Measurements from ENCODE around the gene ANKRD55.
"Not testable (repeated sequence)": the region's sequence is repeated elsewhere in the genome, so short reads cannot be mapped to it uniquely, and the experiment has no call there.

The ANKRD55 gene

GRCh38 chr5:56245481-56245880 lies 12.4 kb upstream of the ANKRD55 start:
- TF ChIP-seq, protein P1, sequence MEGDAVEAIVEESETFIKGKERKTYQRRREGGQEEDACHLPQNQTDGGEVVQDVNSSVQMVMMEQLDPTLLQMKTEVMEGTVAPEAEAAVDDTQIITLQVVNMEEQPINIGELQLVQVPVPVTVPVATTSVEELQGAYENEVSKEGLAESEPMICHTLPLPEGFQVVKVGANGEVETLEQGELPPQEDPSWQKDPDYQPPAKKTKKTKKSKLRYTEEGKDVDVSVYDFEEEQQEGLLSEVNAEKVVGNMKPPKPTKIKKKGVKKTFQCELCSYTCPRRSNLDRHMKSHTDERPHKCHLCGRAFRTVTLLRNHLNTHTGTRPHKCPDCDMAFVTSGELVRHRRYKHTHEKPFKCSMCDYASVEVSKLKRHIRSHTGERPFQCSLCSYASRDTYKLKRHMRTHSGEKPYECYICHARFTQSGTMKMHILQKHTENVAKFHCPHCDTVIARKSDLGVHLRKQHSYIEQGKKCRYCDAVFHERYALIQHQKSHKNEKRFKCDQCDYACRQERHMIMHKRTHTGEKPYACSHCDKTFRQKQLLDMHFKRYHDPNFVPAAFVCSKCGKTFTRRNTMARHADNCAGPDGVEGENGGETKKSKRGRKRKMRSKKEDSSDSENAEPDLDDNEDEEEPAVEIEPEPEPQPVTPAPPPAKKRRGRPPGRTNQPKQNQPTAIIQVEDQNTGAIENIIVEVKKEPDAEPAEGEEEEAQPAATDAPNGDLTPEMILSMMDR (IDR thresholded peaks at IDR 0.05): no peak
- H3K4me3 ChIP-seq: no peak overlapping the region
- H3K27ac ChIP-seq: no peak overlapping the region
- DNase-seq (ENCODE audit: low spot score): no peak

DNA sequence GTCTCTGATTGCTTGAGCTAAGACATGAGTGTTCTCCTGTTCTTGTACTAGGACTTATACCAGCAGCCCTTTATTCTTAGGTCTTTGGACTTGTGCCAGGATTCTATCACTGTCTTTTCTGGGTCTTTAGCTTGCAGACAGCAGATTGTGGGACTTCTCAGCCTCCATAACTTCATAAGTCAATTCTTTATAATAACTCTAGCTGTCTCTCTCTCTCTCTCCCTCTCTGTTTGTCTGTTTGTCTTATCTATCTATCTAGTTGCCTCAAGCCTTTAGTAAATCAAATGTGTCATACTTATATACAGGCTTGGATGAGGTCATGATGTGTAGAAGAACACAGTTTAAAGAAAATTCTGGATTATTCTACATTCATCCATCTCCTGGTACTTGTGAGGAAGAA lies 11.5 kb upstream of the ANKRD55 start:
- DNase-seq (ENCODE audit: low spot score): no peak
- no peak overlapping the region for H3K27ac ChIP-seq
- H3K4me3 ChIP-seq: no peak overlapping the region
- TF ChIP-seq, protein P1 (IDR thresholded peaks at IDR 0.05): no peak

- not testable (repeated sequence) for H3K4me3 ChIP-seq; H3K27ac ChIP-seq; DNase-seq (ENCODE audit: low spot score)
These were observed 9.1 kb upstream of the ANKRD55 start for GRCh38 chr5:56242271-56242670.

DNA sequence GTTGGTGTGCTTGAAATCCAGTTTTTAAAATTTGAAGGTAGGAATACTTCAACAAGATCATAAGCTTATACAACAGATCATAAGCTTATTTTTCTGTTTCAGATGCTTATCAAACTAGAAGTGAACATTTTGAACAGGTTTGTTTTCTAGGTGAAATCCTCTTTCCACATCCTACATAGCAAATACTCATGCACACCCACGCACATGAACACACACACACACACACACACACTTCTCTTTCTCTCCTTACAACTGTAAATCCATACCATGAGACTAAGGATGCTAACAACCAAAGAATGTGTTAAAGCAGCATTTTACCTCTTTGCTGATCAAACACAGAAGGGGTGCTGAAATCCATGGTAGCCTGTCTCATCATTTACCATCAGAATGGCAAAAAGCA lies 592 bp downstream of the ANKRD55 start:
- no peak for DNase-seq (ENCODE audit: low spot score)
- TF ChIP-seq, protein P1 (IDR thresholded peaks at IDR 0.05): no peak
- Histone ChIP-seq H3K4me3 (no peak overlapping the region), H3K27ac (no peak overlapping the region)

- TF ChIP-seq, protein P1 (IDR thresholded peaks at IDR 0.05): no peak
- H3K4me3 ChIP-seq: no peak overlapping the region
- H3K27ac ChIP-seq: no peak overlapping the region
- DNase-seq (ENCODE audit: low spot score): no peak
These were observed 2.6 kb downstream of the ANKRD55 start for GRCh38 chr5:56230576-56230975.

- TF ChIP-seq, protein P1 (IDR thresholded peaks at IDR 0.05): no peak
- no peak for DNase-seq (ENCODE audit: low spot score)
- no peak overlapping the region for H3K4me3 ChIP-seq
- H3K27ac ChIP-seq: no peak overlapping the region
These were observed 4.0 kb downstream of the ANKRD55 start for GRCh38 chr5:56229111-56229510.

DNA sequence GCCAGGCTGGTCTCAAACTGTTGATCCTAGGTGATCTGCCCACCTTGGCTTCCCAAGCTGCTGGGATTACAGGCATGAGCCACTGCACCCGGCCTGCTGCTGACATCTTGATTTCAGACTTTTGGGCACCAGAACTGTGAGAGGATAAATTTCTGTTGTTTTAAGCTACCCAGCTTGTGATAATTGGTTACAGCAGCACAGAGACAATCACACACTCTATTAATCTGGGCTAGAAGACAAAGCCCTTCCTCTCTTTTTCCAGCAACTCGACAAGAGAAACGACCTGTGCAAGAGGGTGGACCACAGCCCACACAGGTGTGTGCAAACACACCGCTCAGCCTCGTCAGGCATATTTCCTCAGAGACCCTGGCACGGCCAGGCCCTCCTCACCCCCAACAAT lies 4.5 kb downstream of the ANKRD55 start:
- TF ChIP-seq, protein P1 (IDR thresholded peaks at IDR 0.05): no peak
- no peak for DNase-seq (ENCODE audit: low spot score)
- no peak overlapping the region for H3K27ac ChIP-seq
- no peak overlapping the region for H3K4me3 ChIP-seq

DNA sequence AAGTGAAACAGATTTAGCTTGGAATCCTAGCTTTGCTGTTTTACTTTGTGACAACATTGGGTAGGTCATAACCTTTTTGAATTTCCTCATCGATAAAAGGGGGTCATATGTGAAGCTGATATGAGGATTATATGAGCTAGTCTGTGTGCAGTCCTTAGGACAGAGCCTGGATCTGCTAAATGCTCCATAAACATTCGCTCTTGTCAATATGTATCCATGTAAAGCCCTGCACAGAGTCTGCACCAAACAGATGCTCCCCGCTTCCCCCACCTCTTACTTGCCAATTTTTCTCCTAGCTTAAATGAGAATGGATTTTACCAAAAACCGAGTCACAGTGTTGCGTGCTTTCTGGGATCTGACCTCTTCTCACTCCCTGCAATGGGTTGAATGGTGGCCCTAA lies 5.4 kb downstream of the ANKRD55 start:
- TF ChIP-seq, protein P1 (IDR thresholded peaks at IDR 0.05): no peak

DNA sequence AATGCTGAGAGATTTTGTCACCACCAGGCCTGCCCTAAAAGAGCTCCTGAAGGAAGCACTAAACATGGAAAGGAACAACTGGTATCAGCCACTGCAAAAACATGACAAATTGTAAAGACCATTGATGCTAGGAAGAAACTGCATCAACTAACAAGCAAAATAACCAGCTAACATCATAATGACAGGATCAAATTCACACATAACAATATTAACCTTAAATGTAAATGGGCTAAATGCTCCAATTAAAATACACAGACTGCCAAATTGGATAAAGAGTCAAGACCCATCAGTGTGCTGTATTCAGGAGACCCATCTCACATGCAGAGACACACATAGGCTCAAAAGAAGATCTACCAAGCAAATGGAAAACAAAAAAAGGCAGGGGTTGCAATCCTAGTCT lies 9.8 kb downstream of the ANKRD55 start:
- not testable (repeated sequence) for H3K27ac ChIP-seq; DNase-seq (ENCODE audit: low spot score); H3K4me3 ChIP-seq

More for the DNA sequence above, 5.4 kb downstream of the ANKRD55 start:
- DNase-seq (ENCODE audit: low spot score): no peak
- Histone ChIP-seq H3K4me3 (no peak overlapping the region), H3K27ac (no peak overlapping the region)

DNA sequence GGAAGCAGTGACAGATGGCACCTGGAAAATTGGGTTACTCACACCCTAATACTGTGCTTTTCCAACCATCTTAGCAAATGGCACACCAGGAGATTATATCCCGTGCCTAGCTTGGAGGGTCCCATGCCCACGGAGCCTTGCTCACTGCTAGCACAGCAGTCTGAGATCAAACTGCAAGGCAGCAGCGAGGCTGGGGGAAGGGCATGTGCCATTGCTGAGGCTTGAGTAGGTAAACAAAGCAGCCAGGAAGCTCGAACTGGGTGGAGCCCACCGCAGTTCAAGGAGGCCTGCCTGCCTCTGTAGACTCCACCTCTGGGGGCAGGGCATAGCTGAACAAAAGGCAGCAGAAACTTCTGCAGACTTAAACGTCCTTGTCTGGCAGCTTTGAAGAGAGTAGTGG lies 11.5 kb downstream of the ANKRD55 start:
- H3K27ac ChIP-seq; H3K4me3 ChIP-seq; DNase-seq (ENCODE audit: low spot score): not testable (repeated sequence)
